C4-2B (cell line): ENCODE data around the gene JDP2.

Experiments
- CTCF ChIP-seq: fragments of 450-650 bp; conservative IDR thresholded peaks from 2 replicates; pipeline ENCODE4 v1.5.1; 2017; ENCODE audit warnings: mild to moderate bottlenecking
- ZFX ChIP-seq: fragments of 450-650 bp; IDR thresholded peaks from 2 replicates; pipeline ENCODE4 v1.6.1; 2017

GRCh38 chr14:75439989-75440388 lies 12.2 kb downstream of the JDP2 start:
- TF ChIP-seq CTCF: no peak
- TF ChIP-seq ZFX: no peak
